Measurements from ENCODE around the gene SCUBE3. TPM values are rescaled to one million over a fixed set of nuclear protein-coding genes. Genes with fewer than 3 reads are reported as not detected.

The SCUBE3 gene
- total RNA-seq, 2 donors from 2014 or later: 2.0 to 3.4 TPM

- H3K4me3 ChIP-seq: no peak overlapping the region
- TF ChIP-seq POLR2AphosphoS5 (IDR thresholded peaks at IDR 0.05): no peak
- no peak for TF ChIP-seq POLR2A (IDR thresholded peaks at IDR 0.05)
- no peak for TF ChIP-seq CTCF (IDR thresholded peaks at IDR 0.05)
- no peak for DNase-seq (ENCODE audit: low spot score)
- no peak overlapping the region for H3K27ac ChIP-seq
- H3K4me1 ChIP-seq (replicated peaks): peaks cover 3% of the 10 kb centered on the region
- no peaks in the 10 kb centered on the region for H3K36me3 ChIP-seq
- no peaks in the 10 kb centered on the region for H3K27me3 ChIP-seq (replicated peaks; ENCODE audit: insufficient read depth)
- intact Hi-C loops (cut with DNase I): no loop called here
- no peaks in the 10 kb centered on the region for H3K9me3 ChIP-seq
Observed at GRCh38 chr6:35264550-35265274, 51.0 kb downstream of the SCUBE3 start.

GRCh38 chr6:35265523-35265922, 51.8 kb downstream of the SCUBE3 start:
- Histone ChIP-seq H3K9me3 (no peaks in the 10 kb centered on the region), H3K4me1 (replicated peaks) (peaks cover 2% of the 10 kb centered on the region), H3K27me3 (replicated peaks; ENCODE audit: insufficient read depth) (no peaks in the 10 kb centered on the region), H3K27ac (no peak overlapping the region), H3K36me3 (no peaks in the 10 kb centered on the region), H3K4me3 (no peak overlapping the region)
- 87% methylated on average over 2 of the region's 2 CpGs for WGBS
- no peak for DNase-seq (ENCODE audit: low spot score)
- intact Hi-C loops (cut with DNase I): no loop called here
- no peak for TF ChIP-seq POLR2A (IDR thresholded peaks at IDR 0.05)
- TF ChIP-seq POLR2AphosphoS5 (IDR thresholded peaks at IDR 0.05): no peak
- no peak for TF ChIP-seq CTCF (IDR thresholded peaks at IDR 0.05)

- no peak overlapping the region for H3K27ac ChIP-seq
- H3K9me3 ChIP-seq: no peaks in the 10 kb centered on the region
- H3K4me1 ChIP-seq (replicated peaks): no peaks in the 10 kb centered on the region
- 95% methylated on average over 8 of the region's 8 CpGs for WGBS
- intact Hi-C loops (cut with DNase I): no loop called here
- H3K4me3 ChIP-seq: no peak overlapping the region
- TF ChIP-seq POLR2A (IDR thresholded peaks at IDR 0.05): no peak
- TF ChIP-seq POLR2AphosphoS5 (IDR thresholded peaks at IDR 0.05): no peak
- no peak for TF ChIP-seq CTCF (IDR thresholded peaks at IDR 0.05)
- no peaks in the 10 kb centered on the region for H3K36me3 ChIP-seq
- no peak for DNase-seq (ENCODE audit: low spot score)
- no peaks in the 10 kb centered on the region for H3K27me3 ChIP-seq (replicated peaks; ENCODE audit: insufficient read depth)
Observed at GRCh38 chr6:35267446-35267845, 53.7 kb downstream of the SCUBE3 start.

- Histone ChIP-seq H3K9me3 (no peaks in the 10 kb centered on the region), H3K36me3 (no peaks in the 10 kb centered on the region), H3K27ac (no peak overlapping the region), H3K27me3 (replicated peaks; ENCODE audit: insufficient read depth) (no peaks in the 10 kb centered on the region), H3K4me1 (replicated peaks) (no peaks in the 10 kb centered on the region), H3K4me3 (no peak overlapping the region)
- WGBS: 66% methylated on average over 2 of the region's 2 CpGs
- TF ChIP-seq POLR2A (IDR thresholded peaks at IDR 0.05) (no peak), CTCF (IDR thresholded peaks at IDR 0.05) (no peak), POLR2AphosphoS5 (IDR thresholded peaks at IDR 0.05) (no peak)
- intact Hi-C loops (cut with DNase I): no loop called here
- DNase-seq (ENCODE audit: low spot score): no peak
Observed at GRCh38 chr6:35267897-35268296, 54.1 kb downstream of the SCUBE3 start.

- intact Hi-C loops (cut with DNase I): no loop called here
- 98% methylated on average over 2 of the region's 2 CpGs for WGBS
- TF ChIP-seq CTCF (IDR thresholded peaks at IDR 0.05): no peak
- TF ChIP-seq POLR2AphosphoS5 (IDR thresholded peaks at IDR 0.05): no peak
- no peak for TF ChIP-seq POLR2A (IDR thresholded peaks at IDR 0.05)
- no peaks in the 10 kb centered on the region for H3K4me1 ChIP-seq (replicated peaks)
- DNase-seq (ENCODE audit: low spot score): no peak
- no peak overlapping the region for H3K27ac ChIP-seq
- H3K9me3 ChIP-seq: no peaks in the 10 kb centered on the region
- no peaks in the 10 kb centered on the region for H3K36me3 ChIP-seq
- no peak overlapping the region for H3K4me3 ChIP-seq
- H3K27me3 ChIP-seq (replicated peaks; ENCODE audit: insufficient read depth): no peaks in the 10 kb centered on the region
Observed at GRCh38 chr6:35272005-35272404, 58.2 kb downstream of the SCUBE3 start.

Data from prostate gland (tissue), 2 donors.